ENCODE results near the gene M1AP. TPM values are rescaled to one million over a fixed set of nuclear protein-coding genes. Genes with fewer than 3 reads are reported as not detected.

Gene M1AP
- polyA plus RNA-seq, 1 donor (not counting 4 experiments of a cell fraction or from before 2014, with no cell fraction given) = 0.21 TPM

DNA sequence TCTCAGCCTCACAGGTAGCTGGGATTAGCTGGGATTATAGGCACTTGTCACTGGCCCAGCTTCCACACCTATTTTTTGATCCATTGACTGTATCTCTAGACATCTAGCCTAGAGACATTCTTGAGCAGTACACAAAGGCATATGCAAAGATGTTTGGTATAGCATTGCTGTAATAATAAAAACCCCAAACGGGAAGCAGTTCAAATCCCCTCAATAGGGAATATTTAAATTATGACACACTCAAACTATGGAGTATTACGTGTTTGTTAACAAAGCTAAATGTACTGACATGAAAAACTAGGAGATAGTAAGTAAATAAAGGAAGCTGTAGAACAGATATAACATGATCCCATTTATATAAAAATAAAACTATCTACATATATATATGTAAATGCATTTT lies 65.9 kb downstream of the M1AP start:
- no peaks in the 10 kb centered on the region for H3K9me3 ChIP-seq (ENCODE audit: control insufficient read depth, low read depth, low read length)
- no peak overlapping the region for H3K9ac ChIP-seq (ENCODE audit: control insufficient read depth, extremely low read depth, insufficient read depth, low read length)
- FAIRE-seq (no peak), DNase-seq (ENCODE audit: low read depth, low spot score) (no peak)
- TF ChIP-seq EZH2 (IDR thresholded peaks at IDR 0.05; ENCODE audit: low read length) (no peak), CTCF (optimal IDR thresholded peaks at IDR 0.05 in 1 of 3, IDR thresholded peaks at IDR 0.05 in 1 of 3, conservative IDR thresholded peaks at IDR 0.05 in 1 of 3; ENCODE audit: extremely low read depth in 1 of 3, insufficient read depth in 2 of 3, low read length in 3 of 3) (no peak)
- no peaks in the 10 kb centered on the region for H3K27me3 ChIP-seq (ENCODE audit: control insufficient read depth, extremely low read depth, insufficient read depth, low read length)
- H3K4me3 ChIP-seq (ENCODE audit: control insufficient read depth in 2 of 3, extremely low read depth in 1 of 3, insufficient read depth in 2 of 3, low read depth in 1 of 3, low read length in 3 of 3) = no peak overlapping the region
- no peaks in the 10 kb centered on the region for H3K79me2 ChIP-seq (ENCODE audit: control insufficient read depth, insufficient read depth, low read length)
- dilution Hi-C loops (cut with MboI; ENCODE audit: extremely low pct_ligation_motif_present, low sequenced_read_pairs) = no loop called here
- no peaks in the 10 kb centered on the region for H3K9me1 ChIP-seq (ENCODE audit: control insufficient read depth, extremely low read depth, insufficient read depth, low read length)
- no peak overlapping the region for H2AFZ ChIP-seq (ENCODE audit: control insufficient read depth, low read length)
- H3K4me2 ChIP-seq (ENCODE audit: control insufficient read depth, extremely low read depth, insufficient read depth, low read depth, low read length) = no peak overlapping the region
- H3K36me3 ChIP-seq (ENCODE audit: control insufficient read depth in 2 of 2, extremely low read depth in 1 of 2, insufficient read depth in 2 of 2, low read length in 2 of 2) = no peaks in the 10 kb centered on the region
- H4K20me1 ChIP-seq (ENCODE audit: control insufficient read depth, extremely low read depth, insufficient read depth, low read length) = no peaks in the 10 kb centered on the region
- H3K27ac ChIP-seq (ENCODE audit: control insufficient read depth, insufficient read depth, low read length) = no peak overlapping the region
- H3K4me1 ChIP-seq (ENCODE audit: control insufficient read depth, extremely low read depth, insufficient read depth, low read length) = peaks cover 4% of the 10 kb centered on the region

DNA sequence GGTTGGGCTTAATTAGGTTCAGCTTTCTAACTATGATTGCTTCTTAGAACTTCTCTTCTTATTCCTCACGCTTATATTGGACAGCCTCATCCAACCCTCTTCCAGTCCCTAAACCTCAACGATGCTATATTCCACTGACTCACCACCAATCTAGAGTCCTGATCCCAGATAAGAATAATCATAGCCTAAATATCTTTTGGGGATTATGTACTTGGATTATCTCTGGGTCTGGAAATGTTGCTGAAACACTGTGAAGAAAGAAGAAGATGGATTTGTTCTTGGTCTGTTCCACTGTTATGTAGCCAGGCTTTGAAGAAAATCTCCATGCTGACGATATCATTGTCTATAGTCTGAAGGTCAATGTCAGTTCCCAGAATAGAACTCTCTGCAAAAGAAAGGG lies 66.7 kb downstream of the M1AP start:
- H3K27me3 ChIP-seq (ENCODE audit: control insufficient read depth, extremely low read depth, insufficient read depth, low read length) = no peaks in the 10 kb centered on the region
- peaks cover 4% of the 10 kb centered on the region for H3K4me1 ChIP-seq (ENCODE audit: control insufficient read depth, extremely low read depth, insufficient read depth, low read length)
- H3K79me2 ChIP-seq (ENCODE audit: control insufficient read depth, insufficient read depth, low read length) = no peaks in the 10 kb centered on the region
- no peak for DNase-seq (ENCODE audit: low read depth, low spot score)
- no peaks in the 10 kb centered on the region for H4K20me1 ChIP-seq (ENCODE audit: control insufficient read depth, extremely low read depth, insufficient read depth, low read length)
- H3K36me3 ChIP-seq (ENCODE audit: control insufficient read depth in 2 of 2, extremely low read depth in 1 of 2, insufficient read depth in 2 of 2, low read length in 2 of 2) = no peaks in the 10 kb centered on the region
- FAIRE-seq = no peak
- H3K9me3 ChIP-seq (ENCODE audit: control insufficient read depth, low read depth, low read length) = no peaks in the 10 kb centered on the region
- dilution Hi-C loops (cut with MboI; ENCODE audit: extremely low pct_ligation_motif_present, low sequenced_read_pairs) = no loop called here
- H3K9me1 ChIP-seq (ENCODE audit: control insufficient read depth, extremely low read depth, insufficient read depth, low read length) = no peaks in the 10 kb centered on the region
- no peak overlapping the region for H3K4me3 ChIP-seq (ENCODE audit: control insufficient read depth in 2 of 3, extremely low read depth in 1 of 3, insufficient read depth in 2 of 3, low read depth in 1 of 3, low read length in 3 of 3)
- no peak for TF ChIP-seq CTCF (optimal IDR thresholded peaks at IDR 0.05 in 1 of 3, IDR thresholded peaks at IDR 0.05 in 1 of 3, conservative IDR thresholded peaks at IDR 0.05 in 1 of 3; ENCODE audit: extremely low read depth in 1 of 3, insufficient read depth in 2 of 3, low read length in 3 of 3)
- TF ChIP-seq EZH2 (IDR thresholded peaks at IDR 0.05; ENCODE audit: low read length) = no peak
- no peak overlapping the region for H3K9ac ChIP-seq (ENCODE audit: control insufficient read depth, extremely low read depth, insufficient read depth, low read length)
- H2AFZ ChIP-seq (ENCODE audit: control insufficient read depth, low read length) = no peak overlapping the region
- H3K4me2 ChIP-seq (ENCODE audit: control insufficient read depth, extremely low read depth, insufficient read depth, low read depth, low read length) = no peak overlapping the region
- H3K27ac ChIP-seq (ENCODE audit: control insufficient read depth, insufficient read depth, low read length) = no peak overlapping the region
